SJCRH30 (cell line): ENCODE measurements around the gene DNAJB6. TPM values are rescaled to one million over a fixed set of nuclear protein-coding genes. Genes with fewer than 3 reads are reported as not detected.

Source experiments
- DNase-seq, 2 experiments: peaks; one replicate each; pipeline ENCODE4 v3.0.0-alpha.2; 2015 to 2020
- H3K27ac ChIP-seq: fragments of 250-450 bp; sonication (Bioruptor Pico); 2 replicates; pipeline ENCODE4 v1.5.1; 2020; ENCODE audit warnings: mild to moderate bottlenecking, moderate library complexity
- H3K27me3 ChIP-seq: fragments of 250-450 bp; sonication (Bioruptor Pico); 2 replicates; pipeline ENCODE4 v1.5.1; 2020; ENCODE audit warnings: mild to moderate bottlenecking, moderate library complexity
- H3K36me3 ChIP-seq: fragments of 250-450 bp; sonication (Bioruptor Pico); 2 replicates; pipeline ENCODE4 v1.5.1; 2020; ENCODE audit warnings: mild to moderate bottlenecking, moderate library complexity
- H3K4me1 ChIP-seq: fragments of 250-450 bp; sonication (Bioruptor Pico); 2 replicates; pipeline ENCODE4 v1.5.1; 2020; ENCODE audit warnings: mild to moderate bottlenecking, moderate library complexity
- H3K4me3 ChIP-seq: fragments of 250-450 bp; sonication (Bioruptor Pico); 2 replicates; pipeline ENCODE4 v1.5.1; 2020; ENCODE audit warnings: mild to moderate bottlenecking, moderate library complexity
- H3K9me3 ChIP-seq: fragments of 250-450 bp; sonication (Bioruptor Pico); replicated peaks from 2 replicates; pipeline ENCODE4 v1.5.1; 2020; ENCODE audit warnings: mild to moderate bottlenecking, moderate library complexity
- total RNA-seq: library from RNA; depleted of rRNA; stranded (reverse); fragments of >200 nt; shearing (Covaris generic); gene quantifications from 2 replicates; pipeline ENCODE4 v1.2.3, GENCODE V29; 2014

DNAJB6 gene
- total RNA-seq, 1 experiment from 2014 or later = 121 TPM

GRCh38 chr7:157347217-157347904 is 10.6 kb downstream of the DNAJB6 start:
- H3K27me3 ChIP-seq = no peaks in the 10 kb centered on the region
- DNase-seq = no peak
- peaks cover 7% of the 10 kb centered on the region; the same call in 1 of the 2 replicates for H3K36me3 ChIP-seq
- no peaks in the 10 kb centered on the region for H3K4me1 ChIP-seq
- no peak overlapping the region for H3K27ac ChIP-seq
- H3K4me3 ChIP-seq = no peak overlapping the region
- no peaks in the 10 kb centered on the region for H3K9me3 ChIP-seq

GRCh38 chr7:157348548-157348947 is 11.7 kb downstream of the DNAJB6 start:
- Histone ChIP-seq H3K9me3 (no peaks in the 10 kb centered on the region), H3K27me3 (no peaks in the 10 kb centered on the region), H3K27ac (no peak overlapping the region), H3K4me3 (no peak overlapping the region), H3K36me3 (peaks cover 5% of the 10 kb centered on the region; the same call in 1 of the 2 replicates), H3K4me1 (no peaks in the 10 kb centered on the region)
- DNase-seq = no peak

DNA sequence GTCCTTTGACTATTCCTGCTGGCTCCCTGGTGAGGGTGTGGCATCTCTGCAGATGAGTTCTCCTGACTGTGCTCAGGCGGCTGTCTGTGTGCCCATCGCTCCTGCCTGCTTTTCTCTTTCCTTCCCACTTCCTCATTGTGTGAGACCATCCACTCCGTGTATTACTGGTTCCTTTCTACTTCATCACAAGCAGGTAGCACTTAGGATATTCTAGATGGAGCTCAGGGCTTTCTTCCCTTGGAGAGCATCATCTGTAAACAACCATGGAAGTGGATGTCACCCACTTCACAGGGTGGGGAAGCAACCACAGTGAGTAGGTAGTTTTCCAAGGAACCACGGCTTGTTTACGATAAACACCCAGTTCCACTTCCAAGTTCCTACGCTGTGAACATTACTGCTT is 15.7 kb downstream of the DNAJB6 start:
- Histone ChIP-seq H3K27me3 (no peaks in the 10 kb centered on the region), H3K4me1 (peaks cover 15% of the 10 kb centered on the region), H3K9me3 (no peaks in the 10 kb centered on the region), H3K36me3 (peaks cover 2% of the 10 kb centered on the region; the same call in 1 of the 2 replicates), H3K27ac (no peak overlapping the region), H3K4me3 (no peak overlapping the region)
- no peak for DNase-seq

DNA sequence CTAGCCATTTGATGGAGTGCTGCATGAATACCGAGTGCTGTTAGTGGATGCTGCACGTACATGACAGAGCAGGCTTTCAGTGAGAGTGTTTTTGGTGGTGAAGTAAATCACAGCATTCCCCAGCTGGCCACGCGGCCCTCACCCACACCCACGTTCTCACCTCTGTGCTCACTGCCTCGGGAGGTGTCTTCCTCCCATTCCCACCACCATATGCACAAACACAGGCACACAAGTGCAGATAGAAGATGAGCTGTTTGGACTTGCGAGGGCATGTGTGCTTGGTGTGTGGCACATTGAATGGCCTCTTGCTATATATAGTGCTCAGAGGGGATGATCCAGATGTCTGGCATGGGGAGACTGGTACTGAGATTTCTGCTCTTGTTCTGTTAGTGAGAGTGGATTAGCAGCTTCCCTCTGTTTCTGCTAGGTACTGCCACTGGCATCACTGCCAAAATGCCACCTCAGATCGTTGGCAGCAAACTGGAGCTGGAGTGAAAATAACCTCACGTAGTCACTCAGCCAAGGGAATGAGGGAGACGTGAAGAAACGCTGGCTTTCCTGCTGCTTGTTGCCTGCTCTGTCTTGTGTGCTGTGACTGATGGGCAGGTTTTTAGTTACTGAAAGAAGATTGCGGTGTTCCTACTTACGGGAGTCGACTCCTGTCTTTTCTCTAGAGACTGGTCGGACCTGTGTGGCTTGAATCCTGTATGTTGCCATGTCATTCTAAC is 19.1 kb downstream of the DNAJB6 start:
- DNase-seq = no peak
- H3K4me1 ChIP-seq = peaks cover 32% of the 10 kb centered on the region
- no peak overlapping the region for H3K27ac ChIP-seq
- H3K4me3 ChIP-seq = no peak overlapping the region
- no peaks in the 10 kb centered on the region for H3K9me3 ChIP-seq
- no peaks in the 10 kb centered on the region for H3K27me3 ChIP-seq
- H3K36me3 ChIP-seq = peaks cover 21% of the 10 kb centered on the region

DNA sequence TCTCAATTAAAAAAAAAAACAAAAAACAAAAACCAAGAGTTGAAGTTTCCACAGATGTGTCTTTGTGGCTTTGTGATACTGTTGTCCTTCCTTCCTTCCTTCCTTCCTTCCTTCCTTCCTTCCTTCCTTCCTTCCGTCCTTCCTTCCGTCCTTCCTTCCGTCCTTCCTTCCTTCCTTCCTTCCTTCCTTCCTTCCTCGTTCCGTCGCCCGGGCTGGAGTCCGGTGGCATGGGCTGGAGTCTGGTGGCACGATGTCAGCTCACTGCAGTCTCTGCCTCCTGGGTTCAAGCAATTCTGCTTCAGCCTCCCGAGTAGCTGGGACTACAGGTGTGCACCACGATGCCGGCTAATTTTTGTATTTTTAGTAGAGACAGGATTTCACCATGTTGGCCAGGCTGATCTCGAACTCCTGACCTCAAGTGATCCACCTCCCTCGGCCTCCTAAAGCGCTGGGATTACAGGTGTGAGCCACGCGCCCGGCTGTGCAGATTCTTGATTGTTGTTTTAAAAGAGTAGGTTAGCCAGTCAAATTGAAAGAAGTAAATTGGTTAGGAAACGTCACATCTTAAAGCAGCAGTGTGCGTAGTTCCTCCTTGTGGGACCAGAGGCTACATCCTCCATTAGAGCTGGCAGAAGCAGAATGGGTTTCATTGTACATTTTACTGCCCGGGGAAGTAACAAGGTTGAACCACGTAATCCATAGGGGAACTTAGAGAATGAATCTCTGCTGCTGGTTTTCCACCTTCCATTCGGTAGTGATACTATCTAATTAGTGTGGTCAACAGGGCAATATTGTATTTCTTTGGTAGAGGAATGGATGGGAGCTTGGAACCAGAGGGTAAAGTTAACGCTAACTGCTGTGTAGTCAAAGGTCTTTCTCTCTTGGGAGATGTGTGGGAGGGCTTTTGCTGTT is 20.6 kb downstream of the DNAJB6 start:
- Histone ChIP-seq H3K27ac (peak overlapping the region; percentile 49), H3K4me3 (no peak overlapping the region), H3K27me3 (no peaks in the 10 kb centered on the region), H3K4me1 (peaks cover 32% of the 10 kb centered on the region), H3K36me3 (peaks cover 29% of the 10 kb centered on the region), H3K9me3 (no peaks in the 10 kb centered on the region)
- DNase-seq = no peak

DNA sequence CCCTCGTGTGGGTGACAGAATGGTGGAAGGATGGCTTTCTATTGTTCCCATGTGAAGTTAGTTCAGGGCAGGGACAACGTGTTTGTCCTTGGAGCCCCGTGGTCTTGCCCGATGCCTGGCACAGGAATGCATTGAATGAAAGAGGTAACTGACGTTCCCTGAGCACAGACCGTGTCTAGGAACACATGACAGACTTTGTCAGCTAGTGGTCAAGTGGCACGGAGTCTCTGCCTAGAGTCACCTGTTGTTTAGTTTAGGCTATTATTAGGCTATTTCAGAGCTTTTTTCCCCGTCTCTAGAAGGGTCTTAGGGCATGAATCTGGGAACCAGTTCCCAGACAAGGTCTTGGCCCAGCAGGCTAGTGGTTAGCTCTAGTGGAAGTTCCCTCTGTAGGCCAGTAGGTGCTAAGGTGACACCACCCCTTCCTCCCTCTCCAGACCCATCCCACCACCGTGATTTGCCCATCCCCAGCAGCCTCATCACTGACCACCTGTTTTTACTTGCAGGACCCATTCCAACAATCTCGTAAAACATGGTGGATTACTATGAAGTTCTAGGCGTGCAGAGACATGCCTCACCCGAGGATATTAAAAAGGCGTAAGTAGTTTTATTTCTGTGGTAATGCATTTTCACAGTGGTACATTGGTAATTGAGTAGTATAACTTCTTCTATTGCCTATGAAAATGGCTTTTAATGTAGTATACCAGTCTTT is 21.4 kb downstream of the DNAJB6 start:
- H3K27ac ChIP-seq = peak overlapping the region; percentile 49

DNA sequence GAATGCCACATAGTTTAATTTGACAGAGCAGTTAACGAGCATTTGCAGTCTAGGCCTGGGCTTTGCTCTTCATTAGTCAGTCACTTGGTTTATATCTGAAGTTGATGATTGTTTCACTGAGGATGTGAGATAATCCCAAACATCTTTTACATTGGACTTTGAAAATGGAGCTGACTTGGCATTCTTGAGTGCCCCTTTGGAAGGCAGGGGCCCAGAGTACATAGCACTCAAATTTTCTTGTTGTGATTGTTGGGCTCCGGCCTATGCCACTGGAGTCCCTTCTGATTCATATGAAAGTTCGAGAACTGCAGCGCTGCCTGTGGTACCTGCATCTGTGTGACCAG is 21.9 kb downstream of the DNAJB6 start:
- peak overlapping the region; percentile 49 for H3K27ac ChIP-seq
- peaks cover 41% of the 10 kb centered on the region for H3K36me3 ChIP-seq
- no peaks in the 10 kb centered on the region for H3K9me3 ChIP-seq
- H3K4me3 ChIP-seq = no peak overlapping the region
- peaks cover 32% of the 10 kb centered on the region for H3K4me1 ChIP-seq
- H3K27me3 ChIP-seq = no peaks in the 10 kb centered on the region
- peak in 1 of 2 experiments; percentile 38 for DNase-seq

More for the DNA sequence above, 21.4 kb downstream of the DNAJB6 start:
- Histone ChIP-seq H3K27me3 (no peaks in the 10 kb centered on the region), H3K4me1 (peaks cover 32% of the 10 kb centered on the region), H3K4me3 (no peak overlapping the region), H3K9me3 (no peaks in the 10 kb centered on the region), H3K36me3 (peaks cover 36% of the 10 kb centered on the region)
- peak; percentile 62 to 71 for DNase-seq

GRCh38 chr7:157359581-157359980 is 22.8 kb downstream of the DNAJB6 start:
- no peak overlapping the region for H3K27ac ChIP-seq
- H3K9me3 ChIP-seq = no peaks in the 10 kb centered on the region
- H3K4me3 ChIP-seq = no peak overlapping the region
- no peaks in the 10 kb centered on the region for H3K27me3 ChIP-seq
- no peak for DNase-seq
- H3K36me3 ChIP-seq = peaks cover 50% of the 10 kb centered on the region
- H3K4me1 ChIP-seq = peaks cover 30% of the 10 kb centered on the region

- DNase-seq = no peak
- Histone ChIP-seq H3K9me3 (no peaks in the 10 kb centered on the region), H3K27me3 (no peaks in the 10 kb centered on the region), H3K4me3 (no peak overlapping the region), H3K36me3 (peaks cover 58% of the 10 kb centered on the region), H3K27ac (no peak overlapping the region), H3K4me1 (peaks cover 21% of the 10 kb centered on the region)
Observed at GRCh38 chr7:157360483-157361025, 23.8 kb downstream of the DNAJB6 start.

DNA sequence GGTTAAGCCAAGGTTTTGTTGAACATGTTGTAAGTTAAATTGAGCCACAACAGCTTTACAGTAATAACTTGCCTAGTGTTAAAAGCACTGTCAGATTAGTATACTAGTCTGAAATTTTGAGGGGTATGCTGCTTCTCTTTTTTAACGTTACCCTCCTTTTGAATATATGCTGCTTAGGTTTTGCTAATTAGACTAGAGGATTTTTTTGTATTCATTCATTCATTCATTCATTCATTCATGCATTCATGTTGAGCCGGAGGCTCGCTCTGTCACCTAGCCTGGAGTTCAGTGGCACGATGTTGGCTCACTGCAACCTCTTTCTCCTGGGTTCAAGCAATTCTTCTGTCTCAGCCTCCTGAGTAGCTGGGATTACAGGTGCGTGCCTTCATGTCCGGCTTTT is 24.7 kb downstream of the DNAJB6 start:
- DNase-seq = no peak
- Histone ChIP-seq H3K27me3 (no peaks in the 10 kb centered on the region), H3K9me3 (no peaks in the 10 kb centered on the region), H3K4me3 (no peak overlapping the region), H3K4me1 (peaks cover 19% of the 10 kb centered on the region), H3K36me3 (peaks cover 67% of the 10 kb centered on the region), H3K27ac (no peak overlapping the region)

DNA sequence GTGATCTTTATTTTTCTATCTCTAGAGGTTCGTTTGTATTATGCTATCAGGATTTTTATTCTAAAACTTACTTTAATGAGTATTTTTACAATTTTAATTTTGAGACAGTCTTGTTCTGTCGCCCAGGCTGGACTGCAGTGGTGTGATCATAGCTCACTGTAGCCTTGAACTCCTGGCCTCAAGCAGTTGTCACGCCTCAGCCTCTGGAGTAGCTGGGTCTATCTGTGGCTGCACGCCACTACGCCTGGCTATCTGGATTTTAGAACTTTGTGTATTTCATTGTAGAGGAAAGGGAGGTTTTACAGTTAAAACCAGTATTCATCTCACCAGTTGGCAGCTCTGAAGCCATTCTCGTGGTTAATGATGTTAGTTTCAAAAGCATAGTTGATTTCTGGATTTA is 25.9 kb downstream of the DNAJB6 start:
- no peak for DNase-seq
- H3K4me1 ChIP-seq = peaks cover 15% of the 10 kb centered on the region
- no peak overlapping the region for H3K4me3 ChIP-seq
- no peaks in the 10 kb centered on the region for H3K9me3 ChIP-seq
- peaks cover 79% of the 10 kb centered on the region for H3K36me3 ChIP-seq
- H3K27ac ChIP-seq = no peak overlapping the region
- no peaks in the 10 kb centered on the region for H3K27me3 ChIP-seq

GRCh38 chr7:157366722-157367121 is 29.9 kb downstream of the DNAJB6 start:
- H3K27ac ChIP-seq = no peak overlapping the region
- no peaks in the 10 kb centered on the region for H3K27me3 ChIP-seq
- H3K9me3 ChIP-seq = no peaks in the 10 kb centered on the region
- H3K36me3 ChIP-seq = peaks cover 86% of the 10 kb centered on the region
- no peak overlapping the region for H3K4me3 ChIP-seq
- H3K4me1 ChIP-seq = no peaks in the 10 kb centered on the region
- no peak for DNase-seq

- no peaks in the 10 kb centered on the region for H3K4me1 ChIP-seq
- no peaks in the 10 kb centered on the region for H3K9me3 ChIP-seq
- no peak for DNase-seq
- no peak overlapping the region for H3K4me3 ChIP-seq
- no peak overlapping the region for H3K27ac ChIP-seq
- H3K27me3 ChIP-seq = no peaks in the 10 kb centered on the region
- H3K36me3 ChIP-seq = peaks cover 86% of the 10 kb centered on the region
Observed at GRCh38 chr7:157368955-157369354, 32.2 kb downstream of the DNAJB6 start.

DNA sequence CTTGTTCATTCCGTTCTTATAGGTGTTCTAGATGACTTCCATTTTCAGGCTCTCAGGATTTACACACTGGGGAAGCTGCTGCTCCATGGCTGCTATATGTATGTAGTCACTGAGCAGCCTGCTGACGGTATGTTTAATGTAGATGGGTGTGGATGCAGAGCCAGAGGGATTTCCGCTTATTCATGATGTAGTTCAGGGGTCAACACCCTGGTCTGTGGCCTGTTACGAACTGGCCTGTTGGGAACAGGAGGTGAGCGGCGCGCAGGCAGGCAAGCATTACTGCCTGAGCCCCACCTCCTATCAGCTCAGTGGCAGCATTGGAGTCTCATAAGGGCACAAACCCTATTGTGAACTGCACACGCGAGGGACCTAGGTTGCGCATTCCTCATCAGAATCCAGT is 33.9 kb downstream of the DNAJB6 start:
- Histone ChIP-seq H3K9me3 (no peaks in the 10 kb centered on the region), H3K4me3 (no peak overlapping the region), H3K36me3 (peaks cover 76% of the 10 kb centered on the region), H3K27ac (no peak overlapping the region), H3K4me1 (no peaks in the 10 kb centered on the region), H3K27me3 (no peaks in the 10 kb centered on the region)
- DNase-seq = no peak
